Hepatocyte (in vitro differentiated cells): ENCODE measurements around the gene RPH3AL. TPM values are rescaled to one million over a fixed set of nuclear protein-coding genes. Genes with fewer than 3 reads are reported as not detected.
A peak's percentile ranks its signal among the peaks of the same experiment; 100 is the strongest.

Source experiments
- DNase-seq: peaks from one replicate; pipeline ENCODE4 v3.0.0-alpha.2; 2016; ENCODE audit warnings: low spot score
- H2AFZ ChIP-seq: fragments of 200-600 bp; sonication (generic); 2 replicates; pipeline ENCODE4 v1.6.0; 2016; ENCODE audit warnings: antibody characterized with exemption, mild to moderate bottlenecking
- H3K27ac ChIP-seq: fragments of 200-600 bp; sonication (generic); 2 replicates; pipeline ENCODE4 v1.5.1; 2016; ENCODE audit warnings: mild to moderate bottlenecking
- H3K27me3 ChIP-seq: fragments of 200-600 bp; sonication (generic); 2 replicates; pipeline ENCODE4 v1.6.1; 2016
- H3K36me3 ChIP-seq: fragments of 200-600 bp; sonication (generic); replicated peaks from 2 replicates; pipeline ENCODE4 v1.5.1; 2016; ENCODE audit warnings: low read depth; ENCODE audit not compliant: insufficient read depth
- H3K4me1 ChIP-seq: fragments of 200-600 bp; sonication (generic); 2 replicates; pipeline ENCODE4 v1.5.1; 2016; ENCODE audit warnings: mild to moderate bottlenecking, moderate library complexity; ENCODE audit not compliant: insufficient read depth
- H3K4me2 ChIP-seq: fragments of 200-600 bp; sonication (generic); 2 replicates; pipeline ENCODE4 v1.6.0; 2016
- H3K4me3 ChIP-seq: fragments of 200-600 bp; sonication (generic); 2 replicates; pipeline ENCODE4 v1.5.1; 2016; ENCODE audit warnings: mild to moderate bottlenecking
- H3K79me2 ChIP-seq: fragments of 200-600 bp; sonication (generic); 2 replicates; pipeline ENCODE4 v1.6.0; 2017; ENCODE audit warnings: mild to moderate bottlenecking
- H3K9me2 ChIP-seq: fragments of 200-600 bp; sonication (generic); replicated peaks from 2 replicates; pipeline ENCODE4 v1.6.0; 2017; ENCODE audit warnings: mild to moderate bottlenecking; ENCODE audit not compliant: insufficient read depth
- H3K9me3 ChIP-seq: fragments of 200-600 bp; sonication (generic); 2 replicates; pipeline ENCODE4 v1.5.1; 2016; ENCODE audit warnings: low read depth, mild to moderate bottlenecking
- H4K20me1 ChIP-seq: fragments of 200-600 bp; sonication (generic); 2 replicates; pipeline ENCODE4 v1.6.0; 2016; ENCODE audit warnings: mild to moderate bottlenecking; ENCODE audit not compliant: insufficient read depth, poor library complexity, severe bottlenecking
- EZH2 ChIP-seq: fragments of 200-600 bp; sonication (generic); IDR thresholded peaks from 2 replicates; pipeline ENCODE4 v1.6.1; 2016; ENCODE audit warnings: antibody characterized with exemption, mild to moderate bottlenecking, borderline replicate concordance
- EZH2phosphoT487 ChIP-seq: fragments of 200-600 bp; sonication (generic); IDR thresholded peaks from one replicate; pipeline ENCODE4 v1.6.1; 2018; ENCODE audit warnings: antibody characterized with exemption, mild to moderate bottlenecking, low read depth, moderate library complexity; ENCODE audit not compliant: unreplicated experiment, severe bottlenecking
- WGBS: methylation state at CpG from one replicate; pipeline ENCODE4 v1.1.6; 2016; ENCODE audit warnings: low lambda C conversion rate; ENCODE audit errors: missing lambda C conversion rate; 5-methylcytosine and 5-hydroxymethylcytosine counted together
- polyA plus RNA-seq: library from polyadenylated mRNA; unstranded; fragments of >200 nt; fragmentation: Nextera tagmentation; extraction: Ambion mirVana; gene quantifications from 2 replicates; pipeline ENCODE4 v1.2.1, GENCODE V29; 2016
- total RNA-seq: library from RNA; depleted of rRNA; stranded (reverse); fragments of >200 nt; gene quantifications from 2 replicates; pipeline ENCODE4 v1.2.3, GENCODE V29; 2014
- TF ChIP-seq, protein P1 (sequence below): fragments of 200-600 bp; sonication (generic); IDR thresholded peaks from 2 replicates; pipeline ENCODE4 v1.5.1; 2016; ENCODE audit warnings: antibody characterized with exemption, mild to moderate bottlenecking; ENCODE audit not compliant: poor library complexity

RPH3AL gene
- total and polyA plus RNA-seq, 2 experiments from 2014 or later = 7.0 to 7.6 TPM

DNA sequence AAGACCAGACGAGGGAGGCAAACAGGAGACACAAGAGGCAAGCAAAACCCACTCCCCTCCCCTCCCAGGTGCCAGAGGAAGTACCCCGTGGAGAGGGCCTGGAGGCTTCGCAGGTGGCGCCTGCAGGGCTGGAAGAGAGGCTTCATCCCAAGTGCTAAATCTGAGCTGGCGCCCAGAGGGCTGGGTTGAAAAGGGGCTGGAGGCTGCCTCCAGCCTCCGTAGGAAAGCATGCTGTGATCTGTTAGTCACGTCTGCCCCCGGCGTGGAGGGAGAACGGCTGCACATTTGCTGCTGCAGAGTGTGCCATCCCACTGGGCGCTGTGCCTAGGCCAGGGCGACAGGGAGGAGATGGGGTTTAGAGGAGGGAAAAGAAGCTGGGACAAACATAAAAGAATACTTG is 16.9 kb downstream of the RPH3AL start:
- Histone ChIP-seq H2AFZ (no peak overlapping the region), H3K27ac (no peak overlapping the region), H3K27me3 (no peaks in the 10 kb centered on the region), H3K9me3 (no peaks in the 10 kb centered on the region), H3K36me3 (no peaks in the 10 kb centered on the region), H3K79me2 (no peaks in the 10 kb centered on the region), H3K9me2 (no peaks in the 10 kb centered on the region), H3K4me2 (no peak overlapping the region), H4K20me1 (no peaks in the 10 kb centered on the region), H3K4me1 (peaks cover 22% of the 10 kb centered on the region), H3K4me3 (no peak overlapping the region)
- 65% methylated on average over 12 of the region's 12 CpGs for WGBS
- no peak for DNase-seq
- TF ChIP-seq EZH2 = no peak
- TF ChIP-seq, protein P1, sequence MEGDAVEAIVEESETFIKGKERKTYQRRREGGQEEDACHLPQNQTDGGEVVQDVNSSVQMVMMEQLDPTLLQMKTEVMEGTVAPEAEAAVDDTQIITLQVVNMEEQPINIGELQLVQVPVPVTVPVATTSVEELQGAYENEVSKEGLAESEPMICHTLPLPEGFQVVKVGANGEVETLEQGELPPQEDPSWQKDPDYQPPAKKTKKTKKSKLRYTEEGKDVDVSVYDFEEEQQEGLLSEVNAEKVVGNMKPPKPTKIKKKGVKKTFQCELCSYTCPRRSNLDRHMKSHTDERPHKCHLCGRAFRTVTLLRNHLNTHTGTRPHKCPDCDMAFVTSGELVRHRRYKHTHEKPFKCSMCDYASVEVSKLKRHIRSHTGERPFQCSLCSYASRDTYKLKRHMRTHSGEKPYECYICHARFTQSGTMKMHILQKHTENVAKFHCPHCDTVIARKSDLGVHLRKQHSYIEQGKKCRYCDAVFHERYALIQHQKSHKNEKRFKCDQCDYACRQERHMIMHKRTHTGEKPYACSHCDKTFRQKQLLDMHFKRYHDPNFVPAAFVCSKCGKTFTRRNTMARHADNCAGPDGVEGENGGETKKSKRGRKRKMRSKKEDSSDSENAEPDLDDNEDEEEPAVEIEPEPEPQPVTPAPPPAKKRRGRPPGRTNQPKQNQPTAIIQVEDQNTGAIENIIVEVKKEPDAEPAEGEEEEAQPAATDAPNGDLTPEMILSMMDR = no peak
- no peak for TF ChIP-seq EZH2phosphoT487

DNA sequence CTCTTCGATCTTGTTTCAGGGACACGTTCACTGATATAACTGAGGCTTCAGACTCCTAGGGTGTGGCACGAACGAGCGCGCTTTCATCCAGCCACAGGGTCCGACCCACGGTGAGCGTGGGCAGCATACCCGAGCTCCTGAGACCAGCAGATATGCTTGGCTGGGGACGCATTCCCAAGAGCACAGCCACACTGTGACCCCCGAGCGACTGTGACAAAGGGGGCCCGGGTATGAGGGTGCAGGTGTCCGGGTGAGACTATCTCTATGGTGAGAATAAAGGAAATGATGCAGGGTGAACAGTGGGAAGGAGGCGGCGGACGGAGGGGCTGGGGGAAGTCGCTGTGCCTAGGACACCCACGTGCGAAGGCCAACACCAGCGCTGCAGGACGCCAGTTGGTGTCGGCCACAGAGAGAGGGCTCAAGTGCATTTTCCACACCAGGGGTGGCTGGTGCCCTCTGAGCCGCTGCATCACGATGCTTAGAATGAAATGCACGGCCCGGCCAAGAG is 17.6 kb downstream of the RPH3AL start:
- no peak overlapping the region for H3K27ac ChIP-seq
- no peak overlapping the region for H3K4me3 ChIP-seq
- H4K20me1 ChIP-seq = no peaks in the 10 kb centered on the region
- H3K27me3 ChIP-seq = no peaks in the 10 kb centered on the region
- peaks cover 22% of the 10 kb centered on the region for H3K4me1 ChIP-seq
- H3K9me2 ChIP-seq = no peaks in the 10 kb centered on the region
- no peaks in the 10 kb centered on the region for H3K9me3 ChIP-seq
- no peak for DNase-seq
- H3K79me2 ChIP-seq = no peaks in the 10 kb centered on the region
- TF ChIP-seq EZH2phosphoT487 (no peak), EZH2 (no peak)
- TF ChIP-seq, protein P1 = no peak
- WGBS = 94% methylated on average over 24 of the region's 28 CpGs
- no peak overlapping the region for H2AFZ ChIP-seq
- H3K4me2 ChIP-seq = no peak overlapping the region
- no peaks in the 10 kb centered on the region for H3K36me3 ChIP-seq

DNA sequence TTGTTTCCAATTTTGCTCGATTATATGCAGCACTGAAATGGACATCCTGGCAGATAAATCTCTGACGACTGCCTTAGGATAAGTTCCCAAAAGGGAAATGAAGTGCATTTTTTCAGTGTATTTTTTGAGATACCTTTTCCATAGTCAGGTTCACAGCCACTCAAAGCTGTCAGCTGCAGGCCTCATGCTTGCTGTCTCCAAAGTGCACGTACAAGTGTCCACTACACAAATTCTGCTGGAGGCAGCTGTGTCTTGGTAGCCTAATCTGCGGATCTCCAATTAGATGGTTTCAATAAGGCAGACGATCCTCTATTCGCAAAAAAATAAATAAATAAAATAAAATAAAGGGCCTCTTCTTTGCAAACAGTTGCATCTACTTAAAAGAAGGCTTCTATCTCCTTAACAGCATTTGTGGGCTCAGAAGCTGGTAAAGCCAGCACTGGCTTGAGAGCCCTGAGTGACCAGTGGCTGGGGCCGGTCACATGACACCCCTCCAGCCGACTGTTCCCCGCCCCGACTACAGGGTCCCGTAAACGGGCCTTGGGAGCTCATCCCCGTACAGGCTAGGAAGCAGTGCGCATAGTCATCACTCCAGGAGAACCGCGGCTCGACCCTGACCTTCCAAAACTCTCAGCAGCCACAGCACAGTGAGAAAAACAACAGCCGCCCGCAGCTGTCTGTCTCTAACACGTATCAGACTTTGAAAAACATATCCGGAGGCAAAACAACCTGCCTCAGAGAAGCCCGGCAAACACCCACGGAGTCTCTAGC is 18.8 kb downstream of the RPH3AL start:
- H3K4me2 ChIP-seq = peak overlapping the region; percentile 69
- no peaks in the 10 kb centered on the region for H4K20me1 ChIP-seq
- 48% methylated on average over 23 of the region's 23 CpGs for WGBS
- no peaks in the 10 kb centered on the region for H3K79me2 ChIP-seq
- peak; percentile 52 for DNase-seq
- no peak overlapping the region for H3K27ac ChIP-seq
- H2AFZ ChIP-seq = peak overlapping the region; percentile 40
- H3K36me3 ChIP-seq = no peaks in the 10 kb centered on the region
- no peaks in the 10 kb centered on the region for H3K9me2 ChIP-seq
- no peak overlapping the region for H3K4me3 ChIP-seq
- H3K9me3 ChIP-seq = no peaks in the 10 kb centered on the region
- H3K4me1 ChIP-seq = peaks cover 18% of the 10 kb centered on the region
- TF ChIP-seq, protein P1 = no peak
- TF ChIP-seq EZH2phosphoT487 (no peak), EZH2 (no peak)
- H3K27me3 ChIP-seq = no peaks in the 10 kb centered on the region
